Fibroblast of upper back skin (primary cell): Measurements from ENCODE around the gene TMC2.
"Not testable (repeated sequence)": the region's sequence is repeated elsewhere in the genome, so short reads cannot be mapped to it uniquely, and the experiment has no call there.

Experiments used
- DNase-seq: peaks from one replicate; pipeline ENCODE4 v3.0.0-alpha.2; 2013

Gene TMC2

DNA sequence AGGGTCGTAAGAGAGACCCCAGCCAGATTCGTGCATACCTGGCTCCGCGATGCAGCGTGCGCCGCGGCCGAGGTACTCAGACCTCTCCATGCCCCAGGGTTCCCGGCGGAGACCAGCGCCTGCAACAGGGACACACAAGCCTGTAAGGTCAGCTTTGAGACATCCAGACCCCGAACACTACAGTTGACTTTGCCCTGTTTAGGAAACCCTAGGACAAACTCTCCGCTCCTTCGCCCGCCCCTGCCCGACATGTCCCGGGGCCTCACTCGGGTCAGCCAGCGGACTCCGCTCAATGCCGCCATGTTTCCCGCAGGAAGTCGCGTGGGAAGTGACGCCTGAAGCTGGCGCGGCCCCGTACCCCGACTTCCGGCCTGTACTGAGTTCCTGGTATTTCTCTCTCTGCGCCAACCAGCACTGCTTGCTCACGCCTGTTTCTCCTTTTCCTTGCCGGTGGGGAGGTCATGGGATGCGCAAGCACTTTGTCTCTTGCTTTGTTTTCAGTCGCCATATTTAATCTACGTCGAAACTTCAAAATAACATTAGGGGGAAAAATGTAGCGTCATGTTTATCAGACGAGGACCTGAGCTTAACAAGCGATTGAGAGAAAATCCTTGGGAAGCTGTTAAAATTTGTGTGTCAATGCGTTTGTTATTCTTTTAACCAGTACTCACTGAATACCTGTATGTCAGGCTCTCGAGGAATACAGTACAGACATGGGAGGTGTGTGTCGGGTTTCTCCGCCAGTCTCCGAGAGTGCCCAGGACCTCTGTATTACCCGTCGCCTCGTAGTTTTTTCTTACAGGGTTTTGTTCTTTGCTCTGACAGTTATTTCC is 127.7 kb downstream of the TMC2 start, which contains the start of gene IDH3B:
IDH3B (minus strand) TSS at position 330 of the 833 bp plus-strand sequence; CDS start at position 302, 28 bp downstream.
- DNase-seq: peak; percentile 91

DNA sequence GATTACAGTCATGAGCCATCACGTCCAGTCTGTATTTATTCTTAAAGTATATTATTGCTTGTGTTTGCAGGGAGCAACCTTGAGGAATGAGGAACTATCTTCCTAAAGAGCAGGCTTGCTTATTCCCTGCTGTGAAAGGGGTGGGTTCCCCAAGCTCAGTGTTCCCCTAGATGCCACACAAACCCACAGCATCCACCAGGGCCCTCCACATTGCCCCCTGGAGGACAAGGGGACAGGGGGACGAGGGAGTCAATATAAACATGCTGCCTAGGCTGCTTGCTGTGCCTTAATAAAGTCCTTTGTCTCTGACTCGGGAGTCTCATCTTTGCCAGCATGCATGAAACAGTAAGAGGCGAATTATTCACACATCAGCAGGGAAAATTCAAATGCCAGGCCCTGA is 135.6 kb downstream of the TMC2 start:
- no peak for DNase-seq

DNA sequence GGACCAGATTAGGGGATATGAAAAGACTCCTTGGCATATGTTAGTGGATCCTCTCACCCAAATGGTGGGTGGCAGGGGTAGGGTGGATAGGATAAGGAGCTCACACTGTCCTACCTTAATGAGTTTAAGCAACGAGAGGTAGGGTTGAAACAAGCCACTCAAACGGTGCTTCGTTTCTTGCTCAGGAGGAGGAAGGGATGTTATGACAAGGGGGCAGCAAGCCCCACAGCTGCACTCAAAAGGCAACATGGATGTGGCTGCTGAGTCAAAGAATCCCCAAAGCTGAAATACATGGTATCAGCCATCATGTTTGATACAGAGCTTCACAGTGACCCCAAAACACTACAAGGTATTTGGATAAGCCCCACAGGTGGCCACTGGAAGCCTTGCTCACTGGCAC is 136.1 kb downstream of the TMC2 start:
- DNase-seq: no peak

DNA sequence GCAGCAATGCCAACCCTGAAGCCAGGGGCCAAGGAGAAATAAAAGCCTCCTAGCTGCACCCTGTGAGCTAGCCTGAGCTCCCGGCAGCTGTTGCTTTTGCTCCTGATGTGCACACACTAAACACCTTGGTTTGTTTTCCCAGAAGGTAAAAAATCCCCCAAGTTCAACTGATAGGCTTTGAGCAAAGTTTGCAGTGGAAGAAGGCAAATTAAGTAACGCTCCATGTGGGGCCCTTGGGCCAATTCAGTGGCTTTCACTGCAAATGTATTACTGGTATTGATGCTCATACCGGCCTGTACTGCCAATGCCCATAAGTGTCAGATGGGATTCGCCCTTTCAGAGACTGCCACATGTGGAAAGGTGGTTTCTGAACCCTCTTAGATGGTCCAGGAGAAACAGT is 137.1 kb downstream of the TMC2 start:
- no peak for DNase-seq

DNA sequence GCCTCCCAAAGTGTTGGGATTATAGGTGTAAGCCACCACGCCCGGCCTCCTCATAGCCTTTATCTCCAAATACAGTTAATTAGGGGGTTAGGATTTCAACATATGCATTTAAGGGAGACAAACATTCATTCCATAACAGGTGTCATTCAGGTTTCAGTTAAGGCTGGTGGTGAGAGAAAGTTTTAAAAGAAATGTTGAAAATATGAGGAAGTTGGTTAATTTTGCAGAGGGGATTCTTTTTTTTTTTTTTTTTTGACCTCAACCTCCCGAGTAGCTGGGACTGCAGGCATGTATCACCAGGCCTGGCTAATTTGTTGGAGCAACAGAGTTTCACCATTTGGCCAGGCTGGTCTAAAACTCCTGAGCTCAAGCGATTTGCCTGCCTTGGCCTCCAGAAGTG is 143.7 kb downstream of the TMC2 start:
- DNase-seq: no peak

DNA sequence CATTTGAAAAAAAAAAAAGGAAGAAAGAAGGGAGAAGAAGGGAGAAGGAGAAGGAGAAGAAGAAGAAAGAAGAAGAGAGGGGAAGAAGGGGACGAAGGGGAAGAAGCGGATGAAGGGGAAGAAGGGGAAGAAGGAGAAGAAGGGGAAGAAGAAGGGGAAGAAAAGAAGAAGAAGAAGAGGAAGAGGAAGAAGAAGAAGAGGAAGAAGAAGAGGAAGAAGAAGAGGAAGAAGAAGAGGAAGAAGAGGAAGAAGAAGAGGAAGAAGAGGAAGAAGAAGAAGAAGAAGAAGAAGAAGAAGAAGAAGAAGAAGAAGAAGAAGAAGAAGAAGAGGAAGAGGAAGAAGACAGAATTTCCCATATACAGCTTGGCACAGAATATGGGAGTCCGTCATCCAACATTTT is 145.7 kb downstream of the TMC2 start:
- not testable (repeated sequence) for DNase-seq

DNA sequence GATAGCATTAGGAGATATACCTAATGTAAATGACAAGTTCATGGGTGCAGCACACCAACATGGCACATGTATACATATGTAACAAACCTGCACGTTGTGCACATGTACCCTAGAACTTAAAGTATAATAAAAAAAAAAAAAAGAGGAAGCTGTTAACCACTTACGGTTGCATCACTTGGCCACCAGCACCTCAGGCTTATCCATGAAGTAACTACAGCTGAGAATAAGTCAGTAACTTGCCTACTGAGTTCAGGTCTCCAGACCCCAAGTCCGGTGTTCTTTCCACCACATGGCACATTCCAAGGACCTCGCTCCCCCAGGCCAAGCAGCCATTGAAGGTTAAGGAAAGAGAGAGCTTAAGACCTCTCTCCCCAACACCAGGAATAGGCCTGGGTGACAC is 148.4 kb downstream of the TMC2 start:
- DNase-seq: not testable (repeated sequence)

DNA sequence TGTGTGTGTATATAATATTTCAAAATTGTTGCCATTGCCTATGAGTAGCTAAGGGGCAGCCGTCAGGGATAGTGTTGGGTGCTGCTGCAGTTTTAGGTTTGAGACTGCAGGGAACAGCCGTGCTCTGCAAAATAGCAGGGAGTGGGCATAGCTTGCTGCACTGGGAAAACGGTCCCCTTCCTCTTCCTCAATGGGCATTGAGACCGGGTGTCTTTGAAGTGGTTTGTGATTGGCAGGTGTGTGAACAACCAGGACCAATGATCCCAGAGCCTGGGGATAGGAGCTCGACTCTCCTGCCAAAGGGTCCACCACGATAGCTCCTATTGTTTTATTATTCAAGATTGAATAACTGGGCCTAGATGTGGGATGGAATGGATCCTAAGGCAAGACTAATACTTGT is 151.1 kb downstream of the TMC2 start:
- no peak for DNase-seq

DNA sequence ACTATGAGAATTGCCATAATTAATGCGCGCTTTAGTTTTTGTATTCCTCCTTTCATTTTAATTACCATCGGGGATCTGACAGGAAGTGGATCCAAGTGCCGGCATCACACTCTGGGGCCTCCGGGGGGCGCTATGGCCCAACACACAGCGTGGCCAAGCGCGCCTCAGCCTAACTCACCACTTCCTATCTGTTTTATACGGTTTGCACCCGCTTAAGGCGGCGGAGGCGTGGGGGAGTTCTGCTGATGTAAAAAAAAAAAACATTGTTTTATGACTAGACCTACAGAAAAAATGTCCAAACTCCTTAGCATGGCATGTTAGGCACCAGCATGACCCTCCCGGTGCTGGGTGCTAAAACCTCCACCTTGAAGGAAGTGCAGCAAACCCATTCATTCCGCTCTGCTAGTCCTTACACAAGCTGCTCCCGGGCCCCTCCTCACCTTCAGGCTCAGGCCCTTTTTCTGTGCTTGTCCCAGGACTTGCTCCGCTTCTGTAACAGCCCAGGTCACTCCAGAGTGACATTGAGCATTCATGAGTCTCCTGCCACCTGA is 151.7 kb downstream of the TMC2 start:
- peak; percentile 40 for DNase-seq

DNA sequence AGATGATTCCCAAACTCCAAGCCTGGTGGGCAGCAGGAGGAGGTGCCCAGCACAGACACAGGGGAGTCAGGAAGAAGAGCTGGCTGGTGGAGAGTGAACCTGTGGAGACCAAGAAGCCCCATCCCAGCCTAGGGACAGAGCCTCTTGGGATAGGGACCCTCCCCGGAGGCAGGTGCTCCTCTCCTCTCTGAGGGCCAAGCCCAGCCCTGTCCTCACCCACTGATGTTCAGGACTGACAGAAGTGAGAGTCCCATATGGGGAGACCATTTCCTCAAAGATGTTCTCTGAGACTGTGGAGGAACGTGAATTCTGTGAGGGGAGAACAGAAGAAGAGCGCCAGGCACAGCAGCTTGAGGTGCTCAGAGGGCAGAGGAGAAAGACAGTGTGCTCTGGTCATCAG is 153.8 kb downstream of the TMC2 start:
- DNase-seq: no peak

DNA sequence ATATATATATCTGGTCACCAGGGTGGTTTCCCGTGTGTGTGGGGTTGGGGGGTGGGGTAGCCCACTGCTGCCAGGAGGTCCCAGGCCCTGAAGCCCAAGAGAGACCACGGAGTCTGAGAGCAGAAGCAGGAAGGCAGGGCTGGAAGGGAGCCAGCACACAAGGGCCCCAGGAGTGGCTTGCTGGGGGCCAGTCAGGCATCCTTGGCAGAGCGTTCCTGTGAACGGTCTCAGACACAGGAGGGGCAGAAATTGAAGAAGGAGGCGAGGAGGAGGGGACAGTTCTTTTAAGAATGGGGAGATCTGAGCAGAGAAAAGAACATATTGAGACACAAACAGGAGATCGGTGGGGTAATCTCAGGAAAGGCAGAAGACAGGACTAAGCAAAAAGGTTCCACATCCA is 154.3 kb downstream of the TMC2 start:
- DNase-seq: no peak

DNA sequence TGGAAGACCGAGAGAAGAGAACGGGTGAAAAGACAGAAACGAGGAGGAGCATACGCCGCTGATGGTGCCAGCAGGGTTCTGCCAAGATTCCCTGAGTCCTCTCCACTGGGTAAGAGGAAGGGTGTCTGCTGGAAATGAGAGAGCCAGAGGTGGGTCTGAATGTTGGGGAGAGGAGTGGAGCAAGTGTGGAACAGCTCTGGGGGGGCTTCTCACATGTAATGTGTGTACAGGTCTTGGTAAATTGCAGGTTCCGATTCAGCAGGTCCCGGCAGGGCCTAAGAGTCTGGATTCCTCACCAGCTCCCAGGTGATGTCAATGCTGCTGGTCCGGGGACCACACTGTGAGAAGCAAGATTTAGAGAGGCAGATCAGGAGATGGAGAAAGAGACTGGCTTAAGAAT is 154.8 kb downstream of the TMC2 start:
- DNase-seq: no peak
